Neural cell (in vitro differentiated cells): Measurements from ENCODE around the gene TNFAIP3.
"Not testable (repeated sequence)": the region's sequence is repeated elsewhere in the genome, so short reads cannot be mapped to it uniquely, and the experiment has no call there.

ENCODE experiments used
- CTCF ChIP-seq: fragments of 450-650 bp; IDR thresholded peaks from 2 replicates; pipeline ENCODE4 v1.5.1; 2014; ENCODE audit warnings: antibody characterized with exemption, mild to moderate bottlenecking, moderate library complexity; ENCODE audit not compliant: poor library complexity, severe bottlenecking
- MXI1 ChIP-seq: fragments of 450-650 bp; conservative IDR thresholded peaks from 2 replicates; pipeline ENCODE4 v1.6.1; 2014; ENCODE audit warnings: antibody characterized with exemption, mild to moderate bottlenecking; ENCODE audit not compliant: poor library complexity, severe bottlenecking

- not testable (repeated sequence) for TF ChIP-seq CTCF, MXI1
These were observed 17.8 kb downstream of the TNFAIP3 start for GRCh38 chr6:137884910-137885229.
